ENCODE data around the gene BICD1. TPM values are rescaled to one million over a fixed set of nuclear protein-coding genes. Genes with fewer than 3 reads are reported as not detected.

The BICD1 gene
- total and polyA plus RNA-seq, 2 experiments from 2014 or later, result 59.3 to 83.6 TPM

GRCh38 chr12:32407795-32408194 lies 301.1 kb downstream of the BICD1 start (continued):
- TF ChIP-seq EZH2 (IDR thresholded peaks at IDR 0.05; ENCODE audit: low read depth, unreplicated experiment) (no peak), ZNF114 (CRISPR knock-in tag; IDR thresholded peaks at IDR 0.05) (no peak), REST (IDR thresholded peaks at IDR 0.05; ENCODE audit: unreplicated experiment) (no peak), ZNF331 (CRISPR knock-in tag; IDR thresholded peaks at IDR 0.05; ENCODE audit: low read depth) (no peak), CREB1 (CRISPR knock-in tag; IDR thresholded peaks at IDR 0.05; ENCODE audit: low read depth) (no peak), JUNB (IDR thresholded peaks at IDR 0.05; ENCODE audit: unreplicated experiment) (no peak)

GRCh38 chr12:32413412-32413811 lies 306.8 kb downstream of the BICD1 start:
- no peak for ATAC-seq
- Mint-ChIP-seq H3K9me3 (no peaks in the 10 kb centered on the region), H3K4me3 (no peak overlapping the region)
- TF ChIP-seq NANOG (IDR thresholded peaks at IDR 0.05; ENCODE audit: borderline replicate concordance) (no peak), ZNF462 (CRISPR knock-in tag; IDR thresholded peaks at IDR 0.05) (no peak), JUNB (IDR thresholded peaks at IDR 0.05; ENCODE audit: unreplicated experiment) (no peak), ZNF331 (CRISPR knock-in tag; IDR thresholded peaks at IDR 0.05; ENCODE audit: low read depth) (no peak), POLR2AphosphoS5 (IDR thresholded peaks at IDR 0.05; ENCODE audit: low read depth) (no peak), EZH2 (IDR thresholded peaks at IDR 0.05; ENCODE audit: low read depth, unreplicated experiment) (no peak), ZNF114 (CRISPR knock-in tag; IDR thresholded peaks at IDR 0.05) (no peak), ETS1 (IDR thresholded peaks at IDR 0.05) (no peak), STAT1 (IDR thresholded peaks at IDR 0.05; ENCODE audit: unreplicated experiment) (no peak), CTCF (conservative IDR thresholded peaks at IDR 0.05; ENCODE audit: low read depth in 2 of 2) (no peak)

More at GRCh38 chr12:32413412-32413811, 306.8 kb downstream of the BICD1 start:
- Mint-ChIP-seq H3K36me3 (ENCODE audit: low read depth) (peaks cover 29% of the 10 kb centered on the region), H3K27ac (no peak overlapping the region), H3K4me1 (peaks cover 43% of the 10 kb centered on the region), H3K27me3 (ENCODE audit: insufficient read depth, low read depth, poor library complexity) (peaks cover 1% of the 10 kb centered on the region)
- H3K27ac ChIP-seq (ENCODE audit: low read depth), result no peak overlapping the region
- peaks cover 20% of the 10 kb centered on the region for H3K4me1 ChIP-seq (ENCODE audit: insufficient read depth)
- peaks cover 100% of the 10 kb centered on the region for H3K79me2 ChIP-seq (replicated peaks; ENCODE audit: insufficient read depth)
- H2AFZ ChIP-seq, result no peak overlapping the region
- no peak for DNase-seq (ENCODE audit: low spot score)
- 0 out of 2 replicates have a peak, but pooled peaks cover 4% of the 10 kb centered on the region for H3K36me3 ChIP-seq (ENCODE audit: insufficient read depth)
- H3K4me2 ChIP-seq, result no peak overlapping the region
- no peaks in the 10 kb centered on the region for H3K9me2 ChIP-seq (ENCODE audit: insufficient read depth)
- no peaks in the 10 kb centered on the region for H3K27me3 ChIP-seq (ENCODE audit: insufficient read depth)
- 0 out of 2 replicates have a peak, but pooled peaks cover 4% of the 10 kb centered on the region for H3F3A ChIP-seq (replicated peaks; ENCODE audit: low read depth)
- peaks cover 76% of the 10 kb centered on the region for H4K20me1 ChIP-seq (replicated peaks; ENCODE audit: insufficient read depth)
- H3K4me3 ChIP-seq, result no peak overlapping the region
